ENCODE results near the gene COPZ2.

DNA sequence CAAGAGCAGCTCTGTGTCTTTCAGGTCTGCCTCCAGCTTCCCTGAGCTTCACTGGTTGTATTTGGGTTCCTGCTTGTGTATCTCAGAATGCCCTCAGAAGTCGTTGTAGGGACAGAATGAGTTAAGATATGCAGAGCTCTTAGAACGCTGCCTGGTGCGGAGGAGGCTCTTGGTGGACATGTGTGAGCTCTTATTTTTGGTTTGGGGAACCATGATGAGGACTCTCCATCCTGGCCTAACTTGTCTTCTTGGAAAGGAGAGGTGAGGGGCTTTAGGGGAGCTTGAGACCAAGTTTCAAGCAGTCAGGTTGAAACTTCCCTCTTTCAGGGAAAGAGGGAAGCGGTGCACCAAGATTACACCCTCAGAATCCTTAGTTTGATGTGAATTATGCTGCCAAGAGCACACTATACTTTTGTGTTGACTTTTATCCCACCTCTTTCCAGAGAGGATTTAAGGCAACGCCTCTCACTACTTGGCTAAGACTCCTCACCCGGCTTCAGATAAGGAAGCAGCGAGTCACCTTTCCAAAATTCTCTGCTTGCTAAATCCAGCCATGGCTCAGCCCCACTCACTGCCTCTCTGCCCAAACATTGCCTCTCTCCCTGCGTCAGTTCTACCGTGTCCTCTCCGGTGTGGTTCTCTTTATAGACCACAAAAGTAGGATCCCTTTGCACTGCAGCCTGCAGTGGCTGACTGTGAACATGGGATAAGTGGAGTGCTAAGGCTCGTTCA lies 53.9 kb downstream of the COPZ2 start:
- TF ChIP-seq, protein P1, sequence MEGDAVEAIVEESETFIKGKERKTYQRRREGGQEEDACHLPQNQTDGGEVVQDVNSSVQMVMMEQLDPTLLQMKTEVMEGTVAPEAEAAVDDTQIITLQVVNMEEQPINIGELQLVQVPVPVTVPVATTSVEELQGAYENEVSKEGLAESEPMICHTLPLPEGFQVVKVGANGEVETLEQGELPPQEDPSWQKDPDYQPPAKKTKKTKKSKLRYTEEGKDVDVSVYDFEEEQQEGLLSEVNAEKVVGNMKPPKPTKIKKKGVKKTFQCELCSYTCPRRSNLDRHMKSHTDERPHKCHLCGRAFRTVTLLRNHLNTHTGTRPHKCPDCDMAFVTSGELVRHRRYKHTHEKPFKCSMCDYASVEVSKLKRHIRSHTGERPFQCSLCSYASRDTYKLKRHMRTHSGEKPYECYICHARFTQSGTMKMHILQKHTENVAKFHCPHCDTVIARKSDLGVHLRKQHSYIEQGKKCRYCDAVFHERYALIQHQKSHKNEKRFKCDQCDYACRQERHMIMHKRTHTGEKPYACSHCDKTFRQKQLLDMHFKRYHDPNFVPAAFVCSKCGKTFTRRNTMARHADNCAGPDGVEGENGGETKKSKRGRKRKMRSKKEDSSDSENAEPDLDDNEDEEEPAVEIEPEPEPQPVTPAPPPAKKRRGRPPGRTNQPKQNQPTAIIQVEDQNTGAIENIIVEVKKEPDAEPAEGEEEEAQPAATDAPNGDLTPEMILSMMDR (IDR thresholded peaks at IDR 0.05) = no peak
- no peak for TF ChIP-seq POLR2A (IDR thresholded peaks at IDR 0.05)

Data from testis (tissue), 2 donors.